ENCODE results near the gene NOL4L. TPM values are rescaled to one million over a fixed set of nuclear protein-coding genes. Genes with fewer than 3 reads are reported as not detected.

The NOL4L gene
- total RNA-seq, 4 donors from 2014 or later, result 2.6 to 12.8 (median 6.4) TPM

- peaks cover 14% of the 10 kb centered on the region for H3K4me1 ChIP-seq
- H3K36me3 ChIP-seq, result no peaks in the 10 kb centered on the region
- H3K27me3 ChIP-seq, result peaks cover 29% of the 10 kb centered on the region
- 96% methylated on average over 13 of the region's 13 CpGs for WGBS
- no peaks in the 10 kb centered on the region for H3K9me3 ChIP-seq
- no peak overlapping the region for H3K4me3 ChIP-seq
- no peak for DNase-seq (ENCODE audit: low spot score in 2 of 2)
- no peak overlapping the region for H3K27ac ChIP-seq
- TF ChIP-seq CTCF (IDR thresholded peaks at IDR 0.05), result no peak
Observed at GRCh38 chr20:32629813-32630212, 44.7 kb upstream of the NOL4L start.

- WGBS, result 78% methylated on average over 6 of the region's 7 CpGs
- no peak for DNase-seq (ENCODE audit: low spot score in 2 of 2)
- Histone ChIP-seq H3K36me3 (no peaks in the 10 kb centered on the region), H3K9me3 (no peaks in the 10 kb centered on the region), H3K27me3 (peaks cover 29% of the 10 kb centered on the region), H3K4me1 (peaks cover 14% of the 10 kb centered on the region), H3K4me3 (no peak overlapping the region), H3K27ac (no peak overlapping the region)
- no peak for TF ChIP-seq POLR2AphosphoS5 (IDR thresholded peaks at IDR 0.05)
- no peak for TF ChIP-seq CTCF (IDR thresholded peaks at IDR 0.05)
- no peak for TF ChIP-seq POLR2A (IDR thresholded peaks at IDR 0.05)
- TF ChIP-seq EP300 (IDR thresholded peaks at IDR 0.05), result no peak
Observed at GRCh38 chr20:32628960-32629530, 43.9 kb upstream of the NOL4L start.

- Histone ChIP-seq H3K36me3 (no peaks in the 10 kb centered on the region), H3K4me1 (peaks cover 14% of the 10 kb centered on the region), H3K27ac (no peak overlapping the region), H3K9me3 (no peaks in the 10 kb centered on the region), H3K4me3 (no peak overlapping the region), H3K27me3 (peaks cover 29% of the 10 kb centered on the region)
- no peak for DNase-seq (ENCODE audit: low spot score in 2 of 2)
- TF ChIP-seq POLR2A (IDR thresholded peaks at IDR 0.05) (no peak), POLR2AphosphoS5 (IDR thresholded peaks at IDR 0.05) (no peak), CTCF (IDR thresholded peaks at IDR 0.05) (no peak), EP300 (IDR thresholded peaks at IDR 0.05) (no peak)
- 7% methylated on average over 18 of the region's 26 CpGs for WGBS
Observed at GRCh38 chr20:32626859-32627636, 41.9 kb upstream of the NOL4L start.

GRCh38 chr20:32626407-32626806 is 41.3 kb upstream of the NOL4L start:
- WGBS, result no CpG with 5 or more reads among the region's 3 CpGs
- DNase-seq (ENCODE audit: low spot score in 2 of 2), result no peak
- Histone ChIP-seq H3K4me3 (no peak overlapping the region), H3K27ac (no peak overlapping the region), H3K4me1 (peaks cover 14% of the 10 kb centered on the region), H3K27me3 (peaks cover 29% of the 10 kb centered on the region), H3K9me3 (no peaks in the 10 kb centered on the region), H3K36me3 (no peaks in the 10 kb centered on the region)
- TF ChIP-seq EP300 (IDR thresholded peaks at IDR 0.05) (no peak), CTCF (IDR thresholded peaks at IDR 0.05) (no peak), POLR2A (IDR thresholded peaks at IDR 0.05) (no peak), POLR2AphosphoS5 (IDR thresholded peaks at IDR 0.05) (no peak)

- H3K4me3 ChIP-seq, result no peak overlapping the region
- no peak for TF ChIP-seq POLR2A (IDR thresholded peaks at IDR 0.05)
- DNase-seq (ENCODE audit: low spot score in 2 of 2), result no peak
- H3K36me3 ChIP-seq, result no peaks in the 10 kb centered on the region
- H3K27me3 ChIP-seq, result peaks cover 29% of the 10 kb centered on the region
- 85% methylated on average over 18 of the region's 18 CpGs for WGBS
- peaks cover 14% of the 10 kb centered on the region for H3K4me1 ChIP-seq
- no peaks in the 10 kb centered on the region for H3K9me3 ChIP-seq
- no peak overlapping the region for H3K27ac ChIP-seq
Observed at GRCh38 chr20:32625996-32626395, 40.9 kb upstream of the NOL4L start.

Measured in suprapubic skin (tissue), 4 donors.